ENCODE results near the gene CYP17A1. TPM values are rescaled to one million over a fixed set of nuclear protein-coding genes. Genes with fewer than 3 reads are reported as not detected.

CYP17A1 gene
- polyA plus RNA-seq, 1 experiment = not detected

DNA sequence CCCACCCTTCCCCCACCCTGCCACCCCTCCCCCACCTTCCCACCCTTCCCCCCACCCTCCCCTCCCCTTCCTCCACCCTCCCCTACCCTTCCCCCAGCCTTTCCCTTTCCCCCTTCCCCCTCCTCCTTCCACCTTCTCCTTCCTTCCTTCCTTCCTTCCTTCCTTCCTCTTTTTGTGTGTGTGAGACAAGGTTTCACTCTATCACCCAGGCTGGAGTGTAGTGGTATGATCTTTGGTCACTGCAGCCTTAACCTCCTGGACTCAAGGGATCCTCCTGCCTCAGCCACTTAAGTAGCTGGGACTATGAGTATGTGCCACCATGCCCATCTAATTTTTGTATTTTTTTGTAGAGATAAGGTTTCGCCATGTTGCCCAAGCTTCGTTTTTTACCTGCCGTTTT is 35.2 kb downstream of the CYP17A1 start:
- TF ChIP-seq, protein P1, sequence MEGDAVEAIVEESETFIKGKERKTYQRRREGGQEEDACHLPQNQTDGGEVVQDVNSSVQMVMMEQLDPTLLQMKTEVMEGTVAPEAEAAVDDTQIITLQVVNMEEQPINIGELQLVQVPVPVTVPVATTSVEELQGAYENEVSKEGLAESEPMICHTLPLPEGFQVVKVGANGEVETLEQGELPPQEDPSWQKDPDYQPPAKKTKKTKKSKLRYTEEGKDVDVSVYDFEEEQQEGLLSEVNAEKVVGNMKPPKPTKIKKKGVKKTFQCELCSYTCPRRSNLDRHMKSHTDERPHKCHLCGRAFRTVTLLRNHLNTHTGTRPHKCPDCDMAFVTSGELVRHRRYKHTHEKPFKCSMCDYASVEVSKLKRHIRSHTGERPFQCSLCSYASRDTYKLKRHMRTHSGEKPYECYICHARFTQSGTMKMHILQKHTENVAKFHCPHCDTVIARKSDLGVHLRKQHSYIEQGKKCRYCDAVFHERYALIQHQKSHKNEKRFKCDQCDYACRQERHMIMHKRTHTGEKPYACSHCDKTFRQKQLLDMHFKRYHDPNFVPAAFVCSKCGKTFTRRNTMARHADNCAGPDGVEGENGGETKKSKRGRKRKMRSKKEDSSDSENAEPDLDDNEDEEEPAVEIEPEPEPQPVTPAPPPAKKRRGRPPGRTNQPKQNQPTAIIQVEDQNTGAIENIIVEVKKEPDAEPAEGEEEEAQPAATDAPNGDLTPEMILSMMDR (IDR thresholded peaks at IDR 0.05; ENCODE audit: insufficient read depth, low read depth, low read length) = no peak
- ChIA-PET CTCF (no interaction called here), POLR2A (no interaction called here)
- Histone ChIP-seq H3K4me3 (ENCODE audit: low read depth, low read length) (no peak overlapping the region), H3K36me3 (ENCODE audit: control insufficient read depth, insufficient read depth, low read length) (peaks cover 14% of the 10 kb centered on the region), H3K27me3 (ENCODE audit: control insufficient read depth, insufficient read depth, low read length) (no peaks in the 10 kb centered on the region)
- no peak for DNase-seq (ENCODE audit: low read depth)

DNA sequence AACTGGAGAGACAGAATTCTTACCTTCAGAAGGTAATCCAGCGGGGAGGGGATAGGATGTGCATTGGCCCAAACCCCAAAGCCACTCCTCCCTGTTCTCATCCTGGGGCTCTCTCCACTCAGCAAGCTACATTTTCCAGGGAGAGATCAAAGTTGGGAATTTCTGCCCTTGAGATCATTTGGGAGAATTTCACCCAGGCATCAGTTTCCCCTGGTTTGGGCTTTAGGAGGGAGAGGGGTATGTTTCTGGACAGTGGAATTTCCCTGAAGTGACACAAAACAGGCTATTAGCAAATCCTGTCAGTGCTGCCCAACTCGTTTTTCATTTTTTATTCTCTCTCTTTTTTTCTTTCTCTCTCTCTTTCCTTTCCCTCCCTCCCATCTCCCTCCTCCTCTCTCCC is 35.7 kb downstream of the CYP17A1 start:
- H3K36me3 ChIP-seq (ENCODE audit: control insufficient read depth, insufficient read depth, low read length) = peaks cover 14% of the 10 kb centered on the region
- H3K27me3 ChIP-seq (ENCODE audit: control insufficient read depth, insufficient read depth, low read length) = no peaks in the 10 kb centered on the region
- no peak overlapping the region for H3K4me3 ChIP-seq (ENCODE audit: low read depth, low read length)
- ChIA-PET CTCF (interaction anchor here (1.3 kb wide), 1 partner anchor 49 kb away, joined by 3 read pairs; no protein-coding TSS in a partner anchor), POLR2A (no interaction called here)
- TF ChIP-seq, protein P1 (IDR thresholded peaks at IDR 0.05; ENCODE audit: insufficient read depth, low read depth, low read length) = no peak
- no peak for DNase-seq (ENCODE audit: low read depth)

DNA sequence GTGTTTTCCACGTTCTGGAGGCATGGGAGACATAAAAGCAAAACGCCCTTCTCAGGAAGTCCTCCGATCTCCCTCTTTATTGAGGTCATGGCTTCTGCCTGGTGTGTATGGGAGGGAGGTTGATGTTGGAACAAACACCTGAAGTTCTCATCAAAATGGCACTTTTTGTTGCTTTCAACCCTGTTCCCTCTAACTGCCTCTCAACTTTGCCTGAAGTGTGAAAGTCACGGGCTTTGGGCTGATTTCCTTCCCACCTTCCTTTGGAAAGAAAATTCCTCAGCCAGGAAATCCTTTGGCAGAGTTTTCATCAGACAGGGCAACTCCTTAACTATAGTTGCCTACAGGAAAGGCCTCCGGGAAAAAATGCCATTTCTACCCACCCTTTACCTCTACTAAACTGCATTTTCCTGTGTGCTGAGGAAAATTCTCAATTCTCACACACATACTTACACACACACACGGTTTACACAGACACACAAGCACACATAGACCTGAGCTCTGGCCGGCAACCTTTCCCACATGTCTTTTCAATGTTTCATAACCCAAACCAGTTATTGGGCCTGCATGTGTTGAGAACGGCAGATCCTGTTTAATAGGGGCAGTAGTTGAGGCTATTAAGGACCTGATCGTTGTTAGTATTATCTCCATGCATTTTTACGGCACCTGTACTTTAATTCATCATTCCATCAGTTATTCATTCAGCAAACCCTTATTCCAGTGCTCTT is 36.4 kb downstream of the CYP17A1 start:
- H3K36me3 ChIP-seq (ENCODE audit: control insufficient read depth, insufficient read depth, low read length) = peaks cover 14% of the 10 kb centered on the region
- no peaks in the 10 kb centered on the region for H3K27me3 ChIP-seq (ENCODE audit: control insufficient read depth, insufficient read depth, low read length)
- POLR2A ChIA-PET = no interaction called here
- no peak overlapping the region for H3K4me3 ChIP-seq (ENCODE audit: low read depth, low read length)
- TF ChIP-seq, protein P1 (IDR thresholded peaks at IDR 0.05; ENCODE audit: insufficient read depth, low read depth, low read length) = no peak
- no peak for DNase-seq (ENCODE audit: low read depth)
- CTCF ChIA-PET = interaction anchor here (1.3 kb wide), 1 partner anchor 49 kb away, joined by 3 read pairs; no protein-coding TSS in a partner anchor

DNA sequence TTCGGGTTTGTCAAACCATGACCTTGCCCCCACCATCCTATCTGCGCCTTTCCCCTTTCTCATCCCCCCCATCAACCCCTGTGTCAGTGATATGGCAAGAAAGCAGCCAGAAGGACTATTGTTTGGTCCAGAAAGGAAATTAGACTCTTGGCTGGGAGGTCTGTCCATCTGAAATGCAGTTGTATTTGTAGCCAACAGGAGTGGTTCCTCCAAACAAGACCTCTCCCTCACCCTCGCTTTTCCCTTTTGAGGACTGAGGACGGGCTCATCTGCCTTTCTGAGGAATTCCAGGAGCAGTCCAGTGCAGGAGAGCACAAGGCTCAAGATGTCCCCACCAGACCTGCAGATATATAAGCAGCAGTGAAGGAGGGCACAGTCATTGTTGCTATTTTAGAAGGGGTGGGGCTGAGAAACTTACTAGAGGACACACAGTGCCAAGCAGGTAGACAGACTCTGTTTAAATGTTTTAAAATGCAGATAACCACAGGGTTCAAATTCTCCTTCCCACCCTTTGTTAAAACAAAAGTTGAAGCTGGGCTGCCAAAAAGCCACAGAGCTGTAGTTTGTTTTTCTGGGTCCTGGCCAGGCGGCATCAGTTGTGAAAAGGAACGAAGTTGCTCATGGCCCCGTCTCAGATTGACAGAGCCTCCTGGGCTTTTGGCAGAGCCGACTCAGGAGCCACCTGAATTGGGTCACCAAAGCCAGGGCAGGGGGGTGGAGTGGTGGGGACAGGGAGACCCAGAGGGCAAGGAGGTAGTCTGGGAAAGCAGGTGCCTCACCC is 37.3 kb downstream of the CYP17A1 start:
- no peak for DNase-seq (ENCODE audit: low read depth)
- Histone ChIP-seq H3K4me3 (ENCODE audit: low read depth, low read length) (no peak overlapping the region), H3K27me3 (ENCODE audit: control insufficient read depth, insufficient read depth, low read length) (no peaks in the 10 kb centered on the region), H3K36me3 (ENCODE audit: control insufficient read depth, insufficient read depth, low read length) (peaks cover 14% of the 10 kb centered on the region)
- ChIA-PET POLR2A (no interaction called here), CTCF (no interaction called here)
- TF ChIP-seq, protein P1 (IDR thresholded peaks at IDR 0.05; ENCODE audit: insufficient read depth, low read depth, low read length) = no peak

DNA sequence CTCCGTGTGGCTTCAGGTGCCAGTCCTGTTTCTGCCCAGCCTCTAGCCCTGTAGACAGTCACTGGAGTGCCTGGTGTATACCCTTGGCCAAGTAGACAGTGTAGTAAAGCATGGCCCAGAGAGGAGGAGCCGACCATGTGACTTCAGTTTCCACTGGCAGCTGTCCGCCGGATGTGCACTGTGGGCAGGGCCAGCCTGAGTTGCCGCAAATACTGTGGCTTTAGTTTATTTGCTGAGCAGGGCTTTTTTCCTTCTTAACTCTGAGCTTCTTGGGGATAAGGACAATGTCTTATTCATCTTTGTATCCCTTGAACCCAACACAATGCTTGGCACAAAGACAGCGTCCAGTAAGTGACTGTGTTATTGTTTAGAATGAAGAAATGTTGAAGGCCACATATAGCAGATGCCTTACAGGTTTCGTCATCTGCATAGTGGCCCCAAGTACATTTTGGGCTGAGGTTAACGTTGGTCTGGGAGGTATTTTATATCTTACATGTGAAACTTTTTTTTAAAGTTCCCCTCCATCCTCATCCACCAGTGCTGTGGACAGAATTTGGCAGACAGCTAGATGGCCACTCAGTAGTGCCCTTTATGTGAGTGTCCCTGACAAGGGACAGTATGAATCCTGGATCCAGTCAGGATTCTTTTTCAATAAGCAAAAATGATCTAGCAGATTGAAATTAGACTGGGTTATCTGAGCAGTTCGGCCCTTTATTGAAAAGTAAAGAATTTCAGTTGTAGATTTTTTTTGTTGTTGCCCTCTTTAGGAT is 40.6 kb downstream of the CYP17A1 start:
- no peaks in the 10 kb centered on the region for H3K27me3 ChIP-seq (ENCODE audit: control insufficient read depth, insufficient read depth, low read length)
- peaks cover 14% of the 10 kb centered on the region for H3K36me3 ChIP-seq (ENCODE audit: control insufficient read depth, insufficient read depth, low read length)
- POLR2A ChIA-PET = no interaction called here
- CTCF ChIA-PET = interaction anchor here (1.3 kb wide), 1 partner anchor 16 kb away, joined by 3 read pairs; no protein-coding TSS in a partner anchor
- H3K4me3 ChIP-seq (ENCODE audit: low read depth, low read length) = no peak overlapping the region
- no peak for DNase-seq (ENCODE audit: low read depth)
- TF ChIP-seq, protein P1 (IDR thresholded peaks at IDR 0.05; ENCODE audit: insufficient read depth, low read depth, low read length) = no peak

Measured in BJ (cell line).